Liver (tissue), 9 donors: ENCODE results near the gene LRRFIP2. TPM values are rescaled to one million over a fixed set of nuclear protein-coding genes. Genes with fewer than 3 reads are reported as not detected.

Source experiments
- DNase-seq: peaks from one replicate; pipeline ENCODE4 v3.0.0-alpha.2; 2017; ENCODE audit warnings: low spot score
- H3K27ac ChIP-seq, 2 donors: one replicate each; pipeline ENCODE4 v1.7.0; 2013; ENCODE audit warnings: inconsistent platforms in 2 of 2, low read length in 2 of 2, control low read depth in 1 of 2, low read depth in 1 of 2, mild to moderate bottlenecking in 1 of 2
- H3K27me3 ChIP-seq, 4 donors: one replicate each; pipeline versions ENCODE4 v1.6.1 to v1.7.0; 2013; ENCODE audit warnings: low read length in 3 of 4, inconsistent platforms in 1 of 4, mild to moderate bottlenecking in 1 of 4, moderate library complexity in 1 of 4; ENCODE audit not compliant: control insufficient read depth in 4 of 4, insufficient read depth in 4 of 4
- H3K36me3 ChIP-seq, 4 donors: one replicate each; pipeline versions ENCODE4 v1.6.1 to v1.7.0; 2013; ENCODE audit warnings: low read length in 3 of 4, mild to moderate bottlenecking in 3 of 4, low read depth in 1 of 4, moderate library complexity in 1 of 4; ENCODE audit not compliant: control insufficient read depth in 4 of 4, insufficient read depth in 3 of 4
- H3K4me1 ChIP-seq, 4 donors: one replicate each; pipeline versions ENCODE4 v1.6.1 to v1.7.0; 2013; ENCODE audit warnings: low read length in 3 of 4, mild to moderate bottlenecking in 3 of 4, moderate library complexity in 1 of 4; ENCODE audit not compliant: control insufficient read depth in 4 of 4, insufficient read depth in 4 of 4
- H3K4me3 ChIP-seq, 3 donors: one replicate each; pipeline versions ENCODE4 v1.6.1 to v1.7.0; 2013; ENCODE audit warnings: low read length in 3 of 3, control low read depth in 1 of 3, low read depth in 1 of 3, mild to moderate bottlenecking in 1 of 3
- H3K9ac ChIP-seq, 2 donors: one replicate each; pipeline ENCODE4 v1.7.0; 2013; ENCODE audit warnings: low read length in 2 of 2, mild to moderate bottlenecking in 2 of 2, moderate library complexity in 2 of 2, control low read depth in 1 of 2, low read depth in 1 of 2
- H3K9me3 ChIP-seq, 4 donors: one replicate each; pipeline versions ENCODE4 v1.6.1 to v1.7.0; 2013; ENCODE audit warnings: low read length in 3 of 4; ENCODE audit not compliant: control insufficient read depth in 4 of 4
- ATF3 ChIP-seq: IDR thresholded peaks from 2 replicates; pipeline ENCODE4 v1.6.1; 2016; ENCODE audit warnings: antibody characterized with exemption
- CTCF ChIP-seq: fragments of 150-350 bp; IDR thresholded peaks from 2 replicates; pipeline ENCODE4 v1.5.1; 2017; ENCODE audit warnings: improper control_type of control experiment, low read depth, low read length; ENCODE audit not compliant: missing input control
- EGR1 ChIP-seq, 2 donors: IDR thresholded peaks; 2 replicates each; pipeline ENCODE4 v1.6.1; 2016 to 2018; ENCODE audit warnings: antibody characterized with exemption in 2 of 2, low read depth in 2 of 2
- FOXA1 ChIP-seq: IDR thresholded peaks from 2 replicates; pipeline ENCODE4 v1.6.1; 2016; ENCODE audit warnings: antibody characterized with exemption
- FOXA2 ChIP-seq: IDR thresholded peaks from 2 replicates; pipeline ENCODE4 v1.6.1; 2016; ENCODE audit warnings: antibody characterized with exemption
- GABPA ChIP-seq, 2 donors: IDR thresholded peaks in 1 of 2; conservative IDR thresholded peaks in 1 of 2; 2 replicates each; pipeline ENCODE4 v1.6.1; 2016; ENCODE audit warnings: antibody characterized with exemption in 2 of 2, mild to moderate bottlenecking in 1 of 2, moderate library complexity in 1 of 2
- HNF4G ChIP-seq: IDR thresholded peaks from 2 replicates; pipeline ENCODE4 v1.6.1; 2016; ENCODE audit warnings: antibody characterized with exemption
- JUND ChIP-seq, 2 donors: IDR thresholded peaks; 2 replicates each; pipeline ENCODE4 v1.6.1; 2016; ENCODE audit warnings: antibody characterized with exemption in 2 of 2
- MAX ChIP-seq: IDR thresholded peaks from 2 replicates; pipeline ENCODE4 v1.6.1; 2016; ENCODE audit warnings: antibody characterized with exemption
- NR2F2 ChIP-seq: IDR thresholded peaks from 2 replicates; pipeline ENCODE4 v1.6.1; 2016; ENCODE audit warnings: antibody characterized with exemption
- RAD21 ChIP-seq, 2 donors: IDR thresholded peaks; 2 replicates each; pipeline ENCODE4 v1.6.1; 2016; ENCODE audit warnings: antibody characterized with exemption in 2 of 2, mild to moderate bottlenecking in 2 of 2
- REST ChIP-seq: IDR thresholded peaks from 2 replicates; pipeline ENCODE4 v1.6.1; 2016; ENCODE audit warnings: antibody characterized with exemption, mild to moderate bottlenecking
- RXRA ChIP-seq, 2 donors: IDR thresholded peaks; 2 replicates each; pipeline ENCODE4 v1.6.1; 2017 to 2018; ENCODE audit warnings: antibody characterized with exemption in 2 of 2, mild to moderate bottlenecking in 1 of 2
- SP1 ChIP-seq: IDR thresholded peaks from 2 replicates; pipeline ENCODE4 v1.6.1; 2018; ENCODE audit warnings: antibody characterized with exemption, mild to moderate bottlenecking
- TAF1 ChIP-seq: conservative IDR thresholded peaks from 2 replicates; pipeline ENCODE4 v1.6.1; 2016; ENCODE audit warnings: antibody characterized with exemption, mild to moderate bottlenecking
- YY1 ChIP-seq: IDR thresholded peaks from 2 replicates; pipeline ENCODE4 v1.6.1; 2016; ENCODE audit warnings: antibody characterized with exemption, mild to moderate bottlenecking
- ZBTB33 ChIP-seq: IDR thresholded peaks from 2 replicates; pipeline ENCODE4 v1.6.1; 2016; ENCODE audit warnings: antibody characterized with exemption
- WGBS: extraction: QIAGEN DNeasy Blood & Tissue Kit; methylation state at CpG from one replicate; pipeline ENCODE4 v1.1.7; 2013; 5-methylcytosine and 5-hydroxymethylcytosine counted together
- polyA plus RNA-seq, 2 donors: library from polyadenylated mRNA; stranded (reverse) in 1 of 2; unstranded in 1 of 2; fragments of 200-250 nt in 1 of 2; fragments of >200 nt in 1 of 2; fragmentation: Nextera tagmentation in 1 of 2; extraction: Ambion mirVana in 1 of 2; gene quantifications; one replicate each; pipeline versions ENCODE4 v1.2.1 to v1.2.3, GENCODE V29; 2013 to 2015
- total RNA-seq, 2 donors: library from RNA; depleted of rRNA; stranded (reverse); fragments of >200 nt; gene quantifications; one replicate each; pipeline ENCODE4 v1.2.3, GENCODE V29; 2014
- donor health status: healthy.
- donor health status: healthy.
- donor health status: healthy.
- donor health status: healthy.
- donor health status: healthy.

LRRFIP2 gene
- total and polyA plus RNA-seq, 4 donors: 22.6 to 56.9 (median 39.8) TPM

- no peaks in the 10 kb centered on the region for H3K27me3 ChIP-seq
- TF ChIP-seq YY1: no peak
- no peak for TF ChIP-seq SP1
- no peak for DNase-seq
- 96% methylated on average over 1 of the region's 1 CpG for WGBS
- no peak overlapping the region for H3K9ac ChIP-seq
- peaks cover 0 to 1% (median 0%) of the 10 kb centered on the region in 4 donors for H3K4me1 ChIP-seq
- H3K27ac ChIP-seq: no peak overlapping the region
- no peak overlapping the region for H3K4me3 ChIP-seq
- peaks cover 0 to 20% (median 19%) of the 10 kb centered on the region in 4 donors for H3K36me3 ChIP-seq
- H3K9me3 ChIP-seq: peaks cover 0 to 6% (median under 1%) of the 10 kb centered on the region in 4 donors
Observed at GRCh38 chr3:37040231-37040630, 134.2 kb downstream of the LRRFIP2 start.

GRCh38 chr3:37039161-37039846 lies 135.1 kb downstream of the LRRFIP2 start:
- Histone ChIP-seq H3K9ac (no peak overlapping the region), H3K27ac (no peak overlapping the region), H3K27me3 (no peaks in the 10 kb centered on the region), H3K4me1 (peaks cover 0 to 1% (median 0%) of the 10 kb centered on the region in 4 donors), H3K9me3 (peaks cover 0 to 6% (median under 1%) of the 10 kb centered on the region in 4 donors), H3K36me3 (peaks cover 0 to 21% (median 20%) of the 10 kb centered on the region in 4 donors), H3K4me3 (no peak overlapping the region)
- DNase-seq: no peak
- 100% methylated on average over 1 of the region's 1 CpG for WGBS
- TF ChIP-seq CTCF (no peak), SP1 (no peak)

GRCh38 chr3:37037352-37037751 lies 137.0 kb downstream of the LRRFIP2 start:
- 95% methylated on average over 3 of the region's 3 CpGs for WGBS

More at GRCh38 chr3:37037352-37037751, 137.0 kb downstream of the LRRFIP2 start:
- Histone ChIP-seq H3K4me3 (no peak overlapping the region), H3K4me1 (peaks cover 0 to 1% (median 0%) of the 10 kb centered on the region in 4 donors), H3K27me3 (no peaks in the 10 kb centered on the region), H3K36me3 (peaks cover 0 to 33% (median 24%) of the 10 kb centered on the region in 4 donors), H3K9me3 (peaks cover 0 to 6% (median under 1%) of the 10 kb centered on the region in 4 donors), H3K27ac (no peak overlapping the region), H3K9ac (no peak overlapping the region)
- no peak for DNase-seq
- TF ChIP-seq ZBTB33 (no peak), RAD21 (IDR thresholded peaks at IDR 0.05) (no peak), MAX (no peak), SP1 (no peak), RXRA (IDR thresholded peaks at IDR 0.05) (no peak), REST (no peak), ATF3 (no peak), YY1 (no peak), FOXA1 (no peak), NR2F2 (no peak), CTCF (no peak), TAF1 (no peak), GABPA (IDR thresholded peaks at IDR 0.05 in 1 of 2, conservative IDR thresholded peaks at IDR 0.05 in 1 of 2) (no peak), FOXA2 (no peak), JUND (IDR thresholded peaks at IDR 0.05) (no peak), HNF4G (no peak), EGR1 (IDR thresholded peaks at IDR 0.05; ENCODE audit: low read depth in 2 of 2) (no peak)
